Astrocyte (in vitro differentiated cells and primary cell): Measurements from ENCODE around the gene SPNS2. TPM values are rescaled to one million over a fixed set of nuclear protein-coding genes. Genes with fewer than 3 reads are reported as not detected.

Experiments used
- DNase-seq: peaks from one replicate; pipeline ENCODE4 v3.0.0-alpha.2; 2010; ENCODE audit warnings: low read depth
- FAIRE-seq: peaks from 2 replicates; lab custom pipeline; 2011; peaks lifted over from hg19 to GRCh38; lab: Jason Lieb, UNC
- H2AFZ ChIP-seq: 2 replicates; pipeline ENCODE4 v1.6.0; 2012; ENCODE audit warnings: low read depth, low read length, inconsistent platforms
- H3K27ac ChIP-seq: 2 replicates; pipeline ENCODE4 v1.5.1; 2011; ENCODE audit warnings: low read depth, low read length, inconsistent platforms
- H3K27me3 ChIP-seq: 2 replicates; pipeline ENCODE4 v1.6.0; 2011; ENCODE audit warnings: low read length, inconsistent platforms; ENCODE audit not compliant: insufficient read depth
- H3K36me3 ChIP-seq: 2 replicates; pipeline ENCODE4 v1.5.1; 2011; ENCODE audit warnings: low read length, inconsistent platforms; ENCODE audit not compliant: insufficient read depth
- H3K4me1 ChIP-seq: 2 replicates; pipeline ENCODE4 v1.5.1; 2011; ENCODE audit warnings: low read length, inconsistent platforms; ENCODE audit not compliant: insufficient read depth
- H3K4me2 ChIP-seq: 2 replicates; pipeline ENCODE4 v1.6.0; 2012; ENCODE audit warnings: low read length, inconsistent platforms
- H3K4me3 ChIP-seq: 2 replicates; pipeline ENCODE4 v1.5.1; 2011; ENCODE audit warnings: low read depth, mild to moderate bottlenecking, low read length, inconsistent platforms; ENCODE audit not compliant: insufficient read depth
- H3K79me2 ChIP-seq: 2 replicates; pipeline ENCODE4 v1.6.0; 2012; ENCODE audit warnings: mild to moderate bottlenecking, low read length, inconsistent platforms; ENCODE audit not compliant: insufficient read depth
- H3K9ac ChIP-seq: 2 replicates; pipeline ENCODE4 v1.6.0; 2012; ENCODE audit warnings: mild to moderate bottlenecking, low read length, inconsistent platforms
- H3K9me3 ChIP-seq: 2 replicates; pipeline ENCODE4 v1.5.1; 2012; ENCODE audit warnings: low read depth, mild to moderate bottlenecking, low read length, inconsistent platforms; ENCODE audit not compliant: insufficient read depth
- H4K20me1 ChIP-seq: 2 replicates; pipeline ENCODE4 v1.6.0; 2012; ENCODE audit warnings: low read length, inconsistent platforms; ENCODE audit not compliant: insufficient read depth
- H3K27ac Mint-ChIP-seq: one replicate; pipeline ENCODE4 v1.8.0; 2021; ENCODE audit warnings: mild to moderate bottlenecking, mixed read lengths; ENCODE audit not compliant: unreplicated experiment
- H3K27me3 Mint-ChIP-seq: one replicate; pipeline ENCODE4 v1.8.0; 2021; ENCODE audit warnings: low read depth, mixed read lengths; ENCODE audit not compliant: unreplicated experiment
- H3K36me3 Mint-ChIP-seq: one replicate; pipeline ENCODE4 v1.8.0; 2021; ENCODE audit warnings: low read depth, mixed read lengths; ENCODE audit not compliant: unreplicated experiment
- H3K4me1 Mint-ChIP-seq: one replicate; pipeline ENCODE4 v1.8.0; 2021; ENCODE audit warnings: low read depth, mixed read lengths; ENCODE audit not compliant: unreplicated experiment
- H3K4me3 Mint-ChIP-seq: one replicate; pipeline ENCODE4 v1.8.0; 2021; ENCODE audit warnings: mild to moderate bottlenecking, moderate library complexity, mixed read lengths; ENCODE audit not compliant: unreplicated experiment
- H3K9me3 Mint-ChIP-seq: one replicate; pipeline ENCODE4 v1.8.0; 2021; ENCODE audit warnings: mild to moderate bottlenecking, mixed read lengths; ENCODE audit not compliant: unreplicated experiment
- CTCF ChIP-seq: IDR thresholded peaks from 2 replicates; pipeline ENCODE4 v1.5.1; 2011; ENCODE audit warnings: low read depth, mild to moderate bottlenecking, inconsistent platforms, low read length, moderate library complexity; ENCODE audit not compliant: insufficient read depth
- EZH2 ChIP-seq: IDR thresholded peaks from 2 replicates; pipeline ENCODE4 v1.6.1; 2012; ENCODE audit warnings: mild to moderate bottlenecking, low read length, inconsistent platforms; ENCODE audit not compliant: insufficient read depth
- total RNA-seq: library from RNA; stranded (reverse); gene quantifications from 2 replicates; pipeline ENCODE4 v1.2.1, GENCODE V29; 2021

SPNS2 gene
- total RNA-seq, 1 donor from 2014 or later, result 4.3 TPM

- Histone ChIP-seq H3K9ac (no peak overlapping the region), H3K27me3 (no peaks in the 10 kb centered on the region), H4K20me1 (no peaks in the 10 kb centered on the region), H3K79me2 (no peaks in the 10 kb centered on the region), H3K4me3 (no peak overlapping the region), H3K4me2 (no peak overlapping the region), H3K36me3 (no peaks in the 10 kb centered on the region), H3K27ac (no peak overlapping the region), H2AFZ (no peak overlapping the region), H3K4me1 (peaks cover 8% of the 10 kb centered on the region), H3K9me3 (no peaks in the 10 kb centered on the region)
- H3K36me3 Mint-ChIP-seq, result peaks cover 6% of the 10 kb centered on the region
- FAIRE-seq (no peak), DNase-seq (no peak)
- H3K27me3 Mint-ChIP-seq, result peaks cover 35% of the 10 kb centered on the region
- H3K4me1 Mint-ChIP-seq, result no peaks in the 10 kb centered on the region
- H3K9me3 Mint-ChIP-seq, result peaks cover 8% of the 10 kb centered on the region
- TF ChIP-seq CTCF (no peak), EZH2 (no peak)
- no peak overlapping the region for H3K27ac Mint-ChIP-seq
- no peak overlapping the region for H3K4me3 Mint-ChIP-seq
These were observed 14.7 kb downstream of the SPNS2 start for GRCh38 chr17:4513113-4514032.

- FAIRE-seq, result no peak
- TF ChIP-seq EZH2 (no peak), CTCF (no peak)
These were observed 15.5 kb downstream of the SPNS2 start for GRCh38 chr17:4514206-4514605.

GRCh38 chr17:4514779-4515178 is 16.1 kb downstream of the SPNS2 start:
- Histone ChIP-seq H3K4me3 (no peak overlapping the region), H3K4me1 (peaks cover 1% of the 10 kb centered on the region), H2AFZ (no peak overlapping the region), H3K36me3 (no peaks in the 10 kb centered on the region), H3K9me3 (no peaks in the 10 kb centered on the region), H4K20me1 (no peaks in the 10 kb centered on the region), H3K79me2 (no peaks in the 10 kb centered on the region), H3K4me2 (no peak overlapping the region), H3K27me3 (no peaks in the 10 kb centered on the region), H3K9ac (no peak overlapping the region), H3K27ac (no peak overlapping the region)
- Mint-ChIP-seq H3K36me3 (peaks cover 6% of the 10 kb centered on the region), H3K27me3 (peaks cover 22% of the 10 kb centered on the region), H3K4me3 (no peak overlapping the region), H3K9me3 (peaks cover 4% of the 10 kb centered on the region), H3K27ac (no peak overlapping the region), H3K4me1 (no peaks in the 10 kb centered on the region)
- DNase-seq (no peak), FAIRE-seq (no peak)
- TF ChIP-seq CTCF, result no peak

More at GRCh38 chr17:4514206-4514605, 15.5 kb downstream of the SPNS2 start:
- Histone ChIP-seq H3K9ac (no peak overlapping the region), H3K4me3 (no peak overlapping the region), H3K9me3 (no peaks in the 10 kb centered on the region), H3K4me1 (peaks cover 7% of the 10 kb centered on the region), H3K27me3 (no peaks in the 10 kb centered on the region), H3K27ac (no peak overlapping the region), H2AFZ (no peak overlapping the region), H4K20me1 (no peaks in the 10 kb centered on the region), H3K79me2 (no peaks in the 10 kb centered on the region), H3K4me2 (no peak overlapping the region), H3K36me3 (no peaks in the 10 kb centered on the region)
- no peak overlapping the region for H3K4me3 Mint-ChIP-seq
- peaks cover 28% of the 10 kb centered on the region for H3K27me3 Mint-ChIP-seq
- H3K27ac Mint-ChIP-seq, result no peak overlapping the region
- no peak for DNase-seq
- H3K9me3 Mint-ChIP-seq, result peaks cover 8% of the 10 kb centered on the region
- H3K4me1 Mint-ChIP-seq, result no peaks in the 10 kb centered on the region
- peaks cover 6% of the 10 kb centered on the region for H3K36me3 Mint-ChIP-seq
